Activated naive CD8-positive, alpha-beta T cell treated with anti-CD3 and anti-CD28 coated beads, Interleukin-2, amount 50 U/mL, for 24 hours (primary cell): ENCODE data around the gene STRIT1.

ENCODE experiments used
- ATAC-seq: fragments of 150-1000 bp; cut with Tn5 transposase; one replicate; pipeline ENCODE4 v1.10.0; 2021
- DNase-seq: peaks from one replicate; pipeline ENCODE4 v3.0.0; 2021
- H3K27ac Mint-ChIP-seq: one replicate; pipeline ENCODE4 v1.8.0; 2021; ENCODE audit warnings: mild to moderate bottlenecking, mixed read lengths
- H3K27me3 Mint-ChIP-seq: one replicate; pipeline ENCODE4 v1.8.0; 2021; ENCODE audit warnings: mixed read lengths
- H3K36me3 Mint-ChIP-seq: one replicate; pipeline ENCODE4 v1.8.0; 2021; ENCODE audit warnings: low read depth, mixed read lengths
- H3K4me1 Mint-ChIP-seq: one replicate; pipeline ENCODE4 v1.8.0; 2021; ENCODE audit warnings: mixed read lengths
- H3K4me3 Mint-ChIP-seq: one replicate; pipeline ENCODE4 v1.8.0; 2021; ENCODE audit warnings: mild to moderate bottlenecking, moderate library complexity, mixed read lengths
- H3K9me3 Mint-ChIP-seq: one replicate; pipeline ENCODE4 v1.8.0; 2021; ENCODE audit warnings: mixed read lengths

The STRIT1 gene

DNA sequence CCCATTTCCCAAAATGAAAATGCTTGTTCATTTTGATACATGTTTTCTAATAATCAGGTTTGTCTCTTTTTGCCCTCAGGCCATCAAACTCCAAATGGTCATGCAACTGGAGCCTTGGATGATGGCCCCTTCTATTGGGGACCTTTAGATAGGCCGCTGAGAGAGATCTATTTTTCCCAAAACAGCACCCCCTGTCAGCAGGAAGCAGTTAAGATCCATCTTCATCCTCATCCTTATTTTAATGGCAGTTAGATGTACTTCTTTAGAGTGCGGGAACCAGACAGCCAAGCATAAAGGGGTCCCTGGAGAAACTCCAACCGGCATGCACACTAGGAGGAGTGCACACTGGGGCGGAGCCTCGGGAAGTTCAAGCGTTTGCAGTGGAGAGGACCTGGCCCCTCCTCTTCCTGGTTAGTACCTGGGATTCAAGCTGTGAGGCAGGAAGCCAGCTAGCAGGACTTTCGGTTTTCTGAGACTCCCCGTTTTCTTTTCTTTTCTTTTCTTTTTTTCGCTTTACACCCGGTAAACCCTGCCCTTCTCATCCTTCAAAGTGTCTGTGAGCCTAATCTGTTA lies 31.9 kb upstream of the STRIT1 start:
- H3K27ac Mint-ChIP-seq = no peak overlapping the region
- no peak for ATAC-seq
- no peak overlapping the region for H3K4me3 Mint-ChIP-seq

DNA sequence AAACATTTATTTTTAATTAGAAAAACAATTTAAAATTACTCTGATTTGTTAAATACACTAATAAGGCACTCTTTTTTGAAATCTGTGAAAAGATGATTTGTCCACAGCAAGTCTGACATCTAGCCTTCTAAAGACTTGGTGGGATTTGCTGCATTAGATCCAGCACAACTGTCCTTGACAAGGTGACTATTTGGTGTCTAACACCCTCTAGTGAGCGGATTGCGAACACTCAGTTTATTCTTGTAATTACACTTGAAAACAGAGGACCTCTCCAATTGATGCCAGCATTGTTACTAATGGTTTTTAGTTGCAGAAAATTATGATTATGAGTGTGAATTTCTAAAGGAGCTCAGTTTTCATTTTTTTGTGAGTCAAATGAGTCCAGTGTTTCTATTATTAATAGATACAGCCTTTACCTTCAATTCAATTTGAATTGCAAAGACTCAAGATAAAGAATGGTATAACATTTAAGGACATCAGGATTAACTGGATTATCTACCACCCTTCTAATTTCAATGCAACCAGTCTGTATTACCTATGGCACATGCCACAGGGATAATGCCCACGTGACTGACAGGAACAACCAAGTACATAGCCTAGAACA lies 29.7 kb upstream of the STRIT1 start:
- Mint-ChIP-seq H3K36me3 (no peaks in the 10 kb centered on the region), H3K9me3 (no peaks in the 10 kb centered on the region), H3K27ac (no peak overlapping the region), H3K4me1 (no peaks in the 10 kb centered on the region), H3K27me3 (peaks cover 1% of the 10 kb centered on the region), H3K4me3 (no peak overlapping the region)
- ATAC-seq = peak; percentile 40
- no peak for DNase-seq

More for the DNA sequence above, 31.9 kb upstream of the STRIT1 start:
- Mint-ChIP-seq H3K9me3 (no peaks in the 10 kb centered on the region), H3K27me3 (peaks cover 1% of the 10 kb centered on the region), H3K36me3 (no peaks in the 10 kb centered on the region), H3K4me1 (no peaks in the 10 kb centered on the region)
- no peak for DNase-seq

DNA sequence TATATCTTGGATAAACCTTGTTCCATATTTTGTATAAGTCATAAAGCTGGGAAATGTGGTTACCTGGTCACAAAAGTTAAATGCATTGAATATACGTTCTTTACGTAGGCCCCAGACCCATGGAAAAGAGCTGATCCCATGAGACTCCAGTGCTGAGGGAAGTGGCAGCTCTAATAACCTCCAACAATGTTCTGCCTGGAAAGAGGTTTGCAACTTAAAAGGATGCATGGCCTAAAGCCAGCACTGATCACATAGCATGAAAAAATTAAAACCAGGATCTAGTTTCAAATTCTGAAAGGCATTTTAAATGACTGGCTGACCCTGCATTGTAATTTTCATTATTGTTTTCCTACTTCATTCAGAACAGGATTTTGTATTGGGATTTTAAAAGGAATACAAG lies 27.9 kb upstream of the STRIT1 start:
- ATAC-seq (no peak), DNase-seq (no peak)
- Mint-ChIP-seq H3K27ac (no peak overlapping the region), H3K27me3 (no peaks in the 10 kb centered on the region), H3K9me3 (no peaks in the 10 kb centered on the region), H3K4me3 (no peak overlapping the region), H3K4me1 (no peaks in the 10 kb centered on the region), H3K36me3 (no peaks in the 10 kb centered on the region)

DNA sequence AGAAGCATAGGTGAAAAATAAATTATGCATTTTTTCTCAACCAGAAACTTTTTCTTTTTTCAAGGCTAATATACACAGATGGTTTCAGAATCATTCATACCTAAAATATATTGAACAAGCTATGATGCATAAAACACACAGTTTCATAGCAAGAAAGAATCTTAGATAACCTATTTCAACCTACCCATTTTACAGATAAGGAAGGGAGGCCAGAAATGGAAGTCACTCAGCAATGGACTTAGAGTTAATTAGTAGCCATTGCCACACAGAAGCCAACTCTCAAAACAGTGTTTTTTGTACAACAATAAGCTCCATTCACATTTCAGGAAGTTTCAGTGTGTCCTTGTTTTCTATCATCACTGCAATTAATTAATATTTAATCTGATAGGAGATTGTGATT lies 27.5 kb upstream of the STRIT1 start:
- DNase-seq (no peak), ATAC-seq (no peak)
- H3K4me1 Mint-ChIP-seq = no peaks in the 10 kb centered on the region
- no peaks in the 10 kb centered on the region for H3K9me3 Mint-ChIP-seq
- H3K36me3 Mint-ChIP-seq = no peaks in the 10 kb centered on the region
- H3K4me3 Mint-ChIP-seq = no peak overlapping the region
- no peak overlapping the region for H3K27ac Mint-ChIP-seq
- H3K27me3 Mint-ChIP-seq = no peaks in the 10 kb centered on the region

DNA sequence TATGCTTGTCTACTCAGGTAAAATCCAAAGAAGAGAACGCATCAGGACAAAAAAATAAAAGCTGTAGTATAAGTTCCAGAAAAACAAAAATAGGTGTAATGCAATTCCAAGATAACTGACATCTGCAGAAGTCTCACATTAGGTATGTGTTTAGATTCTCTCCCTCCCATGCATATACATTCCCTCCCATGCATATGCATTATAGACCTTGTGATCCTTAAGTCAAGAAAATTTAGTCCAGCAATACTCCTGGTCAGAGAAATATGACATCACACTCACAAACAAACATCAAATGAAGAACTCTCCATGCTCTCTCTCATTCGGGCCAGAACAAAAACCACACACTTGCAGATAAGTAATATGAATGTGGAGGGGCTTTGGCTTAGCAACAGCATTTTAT lies 25.3 kb upstream of the STRIT1 start:
- DNase-seq = no peak
- Mint-ChIP-seq H3K9me3 (no peaks in the 10 kb centered on the region), H3K27me3 (no peaks in the 10 kb centered on the region), H3K36me3 (no peaks in the 10 kb centered on the region), H3K4me3 (no peak overlapping the region), H3K27ac (no peak overlapping the region), H3K4me1 (no peaks in the 10 kb centered on the region)
- ATAC-seq = no peak

DNA sequence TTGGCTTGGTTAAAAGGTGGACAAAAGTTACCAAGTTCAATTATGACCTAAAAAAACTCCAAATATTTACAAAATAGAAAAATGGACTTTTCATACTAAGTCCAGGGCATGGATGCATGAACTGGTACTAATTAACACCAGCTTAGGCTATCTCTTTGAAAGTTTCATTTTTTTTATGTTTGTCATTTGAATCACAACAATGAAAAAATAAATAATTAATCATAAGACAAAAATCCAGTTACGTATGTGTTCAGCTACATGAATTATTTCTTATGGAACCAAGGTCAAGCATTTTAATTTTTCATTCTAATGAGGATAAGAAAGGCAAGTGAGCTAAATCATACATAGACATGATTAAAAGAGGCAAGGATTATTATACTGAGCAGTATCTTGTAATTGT lies 23.7 kb upstream of the STRIT1 start:
- no peaks in the 10 kb centered on the region for H3K4me1 Mint-ChIP-seq
- H3K9me3 Mint-ChIP-seq = no peaks in the 10 kb centered on the region

DNA sequence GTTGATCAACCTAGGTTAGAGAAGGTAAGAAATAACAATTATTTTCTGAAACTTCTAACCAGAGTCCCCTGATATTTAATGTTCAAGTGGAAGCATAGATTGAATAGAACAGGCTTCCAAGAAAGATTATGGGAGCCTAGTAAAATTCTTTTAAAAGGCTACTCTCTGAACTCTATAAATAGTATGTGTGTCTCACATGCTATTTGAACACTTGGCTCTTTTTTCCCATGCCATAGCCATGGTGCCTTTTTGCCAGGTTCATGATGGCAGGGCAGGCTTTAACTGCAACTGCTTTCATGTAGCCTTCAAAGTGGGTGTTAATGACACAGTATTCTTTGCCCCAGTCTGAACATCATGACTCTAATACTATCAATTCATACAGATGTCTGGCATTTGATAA lies 22.9 kb upstream of the STRIT1 start:
- Mint-ChIP-seq H3K36me3 (no peaks in the 10 kb centered on the region), H3K9me3 (no peaks in the 10 kb centered on the region), H3K27ac (no peak overlapping the region), H3K27me3 (no peaks in the 10 kb centered on the region), H3K4me3 (no peak overlapping the region), H3K4me1 (no peaks in the 10 kb centered on the region)
- no peak for ATAC-seq
- DNase-seq = no peak

More for the DNA sequence above, 23.7 kb upstream of the STRIT1 start:
- H3K36me3 Mint-ChIP-seq = no peaks in the 10 kb centered on the region
- no peak overlapping the region for H3K4me3 Mint-ChIP-seq
- H3K27ac Mint-ChIP-seq = no peak overlapping the region
- DNase-seq (no peak), ATAC-seq (no peak)
- H3K27me3 Mint-ChIP-seq = no peaks in the 10 kb centered on the region

DNA sequence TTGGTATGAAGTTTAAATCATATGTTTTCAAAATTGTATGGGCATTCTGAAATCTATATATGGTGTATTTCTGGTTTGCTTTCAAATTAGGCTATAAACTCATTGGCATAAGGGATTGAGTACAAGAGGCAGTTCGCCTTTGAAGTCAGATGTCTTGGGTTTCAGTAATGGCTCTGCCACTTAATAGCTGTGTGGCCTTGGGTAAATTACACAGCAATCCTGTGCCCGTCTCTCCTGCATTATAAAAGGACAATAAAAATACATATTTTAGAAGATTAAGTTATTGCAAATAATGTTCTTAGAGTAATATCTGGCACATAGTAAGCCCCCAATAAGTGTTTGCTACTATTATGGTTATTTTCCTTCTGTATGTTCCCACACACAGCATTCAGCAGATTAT lies 20.4 kb upstream of the STRIT1 start:
- ATAC-seq (no peak), DNase-seq (no peak)
- H3K4me3 Mint-ChIP-seq = no peak overlapping the region
- H3K27me3 Mint-ChIP-seq = no peaks in the 10 kb centered on the region
- no peaks in the 10 kb centered on the region for H3K36me3 Mint-ChIP-seq
- no peak overlapping the region for H3K27ac Mint-ChIP-seq
- no peaks in the 10 kb centered on the region for H3K9me3 Mint-ChIP-seq
- no peaks in the 10 kb centered on the region for H3K4me1 Mint-ChIP-seq

DNA sequence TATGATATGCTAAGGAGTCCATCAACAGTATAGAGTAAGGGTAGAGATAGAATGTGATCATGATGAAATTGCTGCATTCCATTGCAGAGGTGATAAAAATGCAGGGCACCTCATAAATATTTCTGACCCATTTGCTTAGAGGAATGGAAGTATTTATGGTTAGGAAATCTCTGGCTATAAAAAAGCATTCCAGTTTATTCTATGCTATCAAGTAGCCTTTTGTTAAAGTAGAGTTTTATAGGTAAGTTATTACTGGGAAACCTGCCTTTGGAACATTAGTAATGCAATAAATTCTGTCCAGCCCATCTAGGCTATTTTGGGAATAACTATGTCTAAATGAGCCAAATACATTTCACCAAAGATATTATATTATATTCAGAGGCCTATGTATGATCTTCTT lies 19.8 kb upstream of the STRIT1 start:
- Mint-ChIP-seq H3K27ac (no peak overlapping the region), H3K4me1 (no peaks in the 10 kb centered on the region)

DNA sequence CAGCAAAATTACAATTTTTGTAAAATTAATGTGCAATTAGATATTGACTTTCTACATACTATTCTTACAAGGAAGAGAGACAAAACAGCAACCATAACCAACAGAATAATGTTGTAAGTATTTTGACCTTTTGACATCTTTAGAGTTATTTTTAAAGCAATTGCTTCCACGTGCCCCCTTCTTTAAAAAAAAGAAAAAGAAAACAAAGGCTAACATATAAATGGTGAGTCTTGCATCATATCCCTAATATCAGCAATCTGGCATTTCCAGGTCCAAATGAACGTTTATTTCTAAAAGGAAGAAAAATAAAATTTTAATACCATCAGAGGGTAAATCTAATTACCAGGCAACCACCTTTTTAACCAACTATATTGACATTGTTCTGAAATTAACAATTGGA lies 19.3 kb upstream of the STRIT1 start:
- Mint-ChIP-seq H3K9me3 (no peaks in the 10 kb centered on the region), H3K36me3 (no peaks in the 10 kb centered on the region), H3K4me3 (no peak overlapping the region), H3K27ac (no peak overlapping the region), H3K4me1 (no peaks in the 10 kb centered on the region), H3K27me3 (no peaks in the 10 kb centered on the region)
- DNase-seq = no peak
- no peak for ATAC-seq

More for the DNA sequence above, 19.8 kb upstream of the STRIT1 start:
- H3K4me3 Mint-ChIP-seq = no peak overlapping the region
- no peaks in the 10 kb centered on the region for H3K9me3 Mint-ChIP-seq
- no peak for DNase-seq
- ATAC-seq = no peak
- no peaks in the 10 kb centered on the region for H3K27me3 Mint-ChIP-seq
- H3K36me3 Mint-ChIP-seq = no peaks in the 10 kb centered on the region

DNA sequence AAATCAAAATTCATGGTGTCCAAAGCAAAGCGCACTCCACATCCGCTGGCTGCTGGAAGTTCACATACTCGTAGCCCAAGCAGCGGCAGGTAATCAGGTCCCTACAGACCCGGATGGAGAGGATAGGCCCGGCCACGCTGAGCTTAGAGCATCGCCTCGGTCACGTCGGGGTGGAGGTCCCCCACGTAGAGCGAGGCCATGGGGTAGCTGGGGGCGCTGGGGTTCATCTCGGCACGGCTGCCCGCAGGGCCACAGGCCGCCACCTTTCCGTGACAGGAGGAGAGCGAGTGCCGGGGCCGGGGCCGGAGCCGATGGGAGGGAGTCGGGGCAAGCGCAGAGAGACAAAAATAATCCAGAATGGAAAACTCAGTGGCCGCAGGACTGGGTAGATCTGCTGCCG lies 16.1 kb upstream of the STRIT1 start:
- ATAC-seq (no peak), DNase-seq (no peak)
- Mint-ChIP-seq H3K4me1 (no peaks in the 10 kb centered on the region), H3K27ac (no peak overlapping the region), H3K36me3 (no peaks in the 10 kb centered on the region), H3K9me3 (no peaks in the 10 kb centered on the region), H3K27me3 (no peaks in the 10 kb centered on the region), H3K4me3 (no peak overlapping the region)

DNA sequence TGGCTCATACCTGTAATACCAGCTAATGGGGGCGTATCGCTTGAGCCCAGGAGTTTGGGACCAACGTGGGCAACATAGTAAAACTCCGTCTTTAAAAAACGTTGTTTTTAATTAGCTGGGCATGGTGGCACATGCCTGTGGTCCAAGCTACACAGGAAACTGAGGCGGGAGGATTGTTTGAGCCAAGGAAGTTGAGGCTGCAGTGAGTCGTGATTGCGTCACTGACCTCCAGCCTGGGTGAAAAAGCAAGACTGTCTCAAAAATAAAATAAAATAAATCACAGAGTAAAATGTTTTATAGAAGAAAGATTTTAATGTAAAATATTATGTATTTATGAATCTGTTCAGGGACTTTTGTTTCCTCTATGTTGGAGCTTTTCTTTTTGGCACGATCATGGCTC lies 15.3 kb upstream of the STRIT1 start:
- H3K36me3 Mint-ChIP-seq = no peaks in the 10 kb centered on the region
- H3K4me1 Mint-ChIP-seq = peaks cover 2% of the 10 kb centered on the region
- ATAC-seq (no peak), DNase-seq (no peak)
- H3K9me3 Mint-ChIP-seq = no peaks in the 10 kb centered on the region
- H3K4me3 Mint-ChIP-seq = no peak overlapping the region
- no peak overlapping the region for H3K27ac Mint-ChIP-seq
- no peaks in the 10 kb centered on the region for H3K27me3 Mint-ChIP-seq

DNA sequence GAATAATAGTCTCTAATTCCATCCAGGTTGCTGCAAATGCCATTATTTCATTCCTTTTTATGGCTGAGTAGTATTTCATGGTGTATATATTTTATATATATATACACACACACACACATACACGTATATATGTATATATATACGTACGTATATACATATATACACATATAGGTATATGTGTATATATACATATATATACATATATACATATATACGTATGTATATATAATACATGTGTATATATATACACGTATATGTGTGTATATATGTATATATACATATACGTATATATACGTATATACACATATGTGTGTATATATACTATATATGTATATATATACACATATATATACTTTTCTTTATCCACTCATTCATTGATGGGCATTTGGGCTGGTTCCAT lies 13.7 kb upstream of the STRIT1 start:
- Mint-ChIP-seq H3K27ac (no peak overlapping the region), H3K27me3 (no peaks in the 10 kb centered on the region), H3K4me1 (peaks cover 3% of the 10 kb centered on the region), H3K36me3 (no peaks in the 10 kb centered on the region), H3K4me3 (no peak overlapping the region), H3K9me3 (no peaks in the 10 kb centered on the region)
- ATAC-seq (no peak), DNase-seq (no peak)

DNA sequence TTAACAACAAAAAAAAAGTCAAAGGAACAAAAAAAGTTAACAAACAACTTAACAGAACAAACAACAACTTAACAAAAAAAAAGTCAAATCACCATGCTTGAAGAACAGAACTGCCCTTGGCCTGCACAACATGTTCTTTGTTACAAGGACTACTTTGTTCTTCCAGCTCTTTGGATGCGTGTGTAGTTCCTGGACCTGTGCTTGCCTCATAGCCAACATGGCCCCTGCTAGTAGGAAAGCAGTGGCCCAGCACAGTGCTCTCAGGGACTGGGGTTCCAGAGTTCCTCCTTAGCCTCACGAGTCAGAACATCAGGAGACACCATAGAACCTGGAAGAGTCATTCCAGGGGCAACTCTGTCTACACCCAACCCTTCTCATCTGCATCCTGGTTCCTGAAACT lies 10.9 kb upstream of the STRIT1 start:
- Mint-ChIP-seq H3K9me3 (no peaks in the 10 kb centered on the region), H3K27me3 (no peaks in the 10 kb centered on the region), H3K36me3 (no peaks in the 10 kb centered on the region), H3K27ac (no peak overlapping the region), H3K4me1 (peaks cover 3% of the 10 kb centered on the region), H3K4me3 (no peak overlapping the region)
- DNase-seq (no peak), ATAC-seq (no peak)

DNA sequence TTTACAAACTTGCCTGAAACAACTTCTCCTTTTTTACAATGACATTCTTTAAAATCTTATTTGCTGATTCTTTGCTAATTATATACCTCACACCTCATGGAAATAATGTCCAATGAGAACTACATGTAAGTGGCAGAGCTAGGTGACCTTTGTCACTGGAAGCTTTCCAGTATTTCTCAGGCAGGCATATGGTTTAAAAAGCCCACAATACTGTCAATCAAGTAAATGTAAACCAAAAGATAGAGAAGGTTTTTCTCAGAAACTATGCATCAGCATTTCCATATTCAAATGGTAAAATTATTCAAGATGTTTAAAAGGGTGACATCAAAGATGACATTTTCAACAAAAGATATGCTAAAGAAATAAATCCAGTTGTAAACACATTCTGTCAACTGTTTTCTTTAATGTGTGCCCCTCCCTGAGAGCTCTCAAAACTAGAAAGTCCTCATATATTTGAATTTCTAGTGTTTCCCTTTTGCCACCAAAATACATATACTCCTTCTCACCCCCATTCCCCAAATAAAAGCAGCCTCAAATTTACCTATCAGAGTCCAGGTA lies 10.1 kb upstream of the STRIT1 start:
- ATAC-seq = no peak
- no peaks in the 10 kb centered on the region for H3K27me3 Mint-ChIP-seq
- H3K4me1 Mint-ChIP-seq = peaks cover 3% of the 10 kb centered on the region
- H3K4me3 Mint-ChIP-seq = no peak overlapping the region
- no peaks in the 10 kb centered on the region for H3K9me3 Mint-ChIP-seq
- no peaks in the 10 kb centered on the region for H3K36me3 Mint-ChIP-seq
- no peak for DNase-seq
- H3K27ac Mint-ChIP-seq = no peak overlapping the region

DNA sequence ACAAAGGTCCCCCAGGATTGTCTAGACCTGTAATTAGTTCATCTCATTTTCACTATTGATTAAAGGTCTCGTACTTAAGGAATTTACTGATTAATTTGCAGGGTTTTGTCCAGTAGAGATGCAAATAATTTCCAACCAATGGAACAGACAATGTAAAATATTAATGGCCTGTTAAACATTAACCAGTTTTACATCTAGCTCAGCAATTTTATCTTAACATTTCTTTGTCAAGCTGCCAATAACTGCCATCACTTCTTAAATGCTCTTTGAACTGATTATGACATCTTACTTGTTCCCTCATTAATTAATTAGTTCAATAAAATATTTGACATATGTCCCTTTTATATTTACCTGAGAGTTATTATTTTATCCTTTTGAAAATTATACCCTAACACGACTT lies 9.4 kb upstream of the STRIT1 start:
- no peaks in the 10 kb centered on the region for H3K9me3 Mint-ChIP-seq
- ATAC-seq (no peak), DNase-seq (no peak)
- H3K27me3 Mint-ChIP-seq = no peaks in the 10 kb centered on the region
- H3K36me3 Mint-ChIP-seq = no peaks in the 10 kb centered on the region
- peaks cover 3% of the 10 kb centered on the region for H3K4me1 Mint-ChIP-seq
- no peak overlapping the region for H3K27ac Mint-ChIP-seq
- H3K4me3 Mint-ChIP-seq = no peak overlapping the region
